Endodermal cell (in vitro differentiated cells): ENCODE results near the gene SRGAP3. TPM values are rescaled to one million over a fixed set of nuclear protein-coding genes. Genes with fewer than 3 reads are reported as not detected.
A peak's percentile ranks its signal among the peaks of the same experiment; 100 is the strongest.

ENCODE experiments used
- DNase-seq: peaks from one replicate; pipeline ENCODE4 v3.0.0-alpha.2; 2017
- H3K27ac ChIP-seq: 2 replicates; pipeline ENCODE4 v1.5.1; 2013; ENCODE audit warnings: mild to moderate bottlenecking, low read depth, low read length, moderate library complexity
- H3K27me3 ChIP-seq: 2 replicates; pipeline ENCODE4 v1.6.1; 2013; ENCODE audit warnings: mild to moderate bottlenecking, low read length, moderate library complexity; ENCODE audit not compliant: insufficient read depth, control insufficient read depth, poor library complexity, severe bottlenecking
- H3K36me3 ChIP-seq: 2 replicates; pipeline ENCODE4 v1.7.0; 2013; ENCODE audit warnings: mild to moderate bottlenecking, low read length, moderate library complexity; ENCODE audit not compliant: control insufficient read depth, insufficient read depth
- H3K4me1 ChIP-seq: one replicate; pipeline ENCODE4 v1.7.0; 2013; ENCODE audit warnings: low read length; ENCODE audit not compliant: control insufficient read depth, insufficient read depth
- H3K4me3 ChIP-seq: 2 replicates; pipeline ENCODE4 v1.5.1; 2013; ENCODE audit warnings: mild to moderate bottlenecking, low read length, moderate library complexity
- H3K9ac ChIP-seq: 2 replicates; pipeline ENCODE4 v1.6.1; 2013; ENCODE audit warnings: mild to moderate bottlenecking, low read length, moderate library complexity; ENCODE audit not compliant: poor library complexity, severe bottlenecking; ENCODE audit errors: extremely low read depth
- H3K9me3 ChIP-seq: 2 replicates; pipeline ENCODE4 v1.6.1; 2013; ENCODE audit warnings: mild to moderate bottlenecking, low read length, moderate library complexity; ENCODE audit not compliant: control insufficient read depth
- H3K27ac Mint-ChIP-seq: 2 replicates; pipeline ENCODE4 v1.8.0; 2020; ENCODE audit warnings: mixed read lengths
- H3K27me3 Mint-ChIP-seq: 2 replicates; pipeline ENCODE4 v1.8.0; 2021; ENCODE audit warnings: mild to moderate bottlenecking, mixed read lengths; ENCODE audit not compliant: insufficient read depth
- H3K36me3 Mint-ChIP-seq: 2 replicates; pipeline ENCODE4 v1.8.0; 2020; ENCODE audit warnings: low read depth, mixed read lengths
- H3K4me1 Mint-ChIP-seq: 2 replicates; pipeline ENCODE4 v1.8.0; 2020; ENCODE audit warnings: mixed read lengths
- H3K4me3 Mint-ChIP-seq: 2 replicates; pipeline ENCODE4 v1.8.0; 2020; ENCODE audit warnings: mild to moderate bottlenecking, moderate library complexity, mixed read lengths
- H3K9me3 Mint-ChIP-seq: 2 replicates; pipeline ENCODE4 v1.8.0; 2020; ENCODE audit warnings: mild to moderate bottlenecking, mixed read lengths
- WGBS, 2 experiments: methylation state at CpG; one replicate each; pipeline versions ENCODE4 v1.1.5 to v1.1.7; 2013; ENCODE audit warnings: missing lambda C conversion rate in 2 of 2, mixed read lengths in 1 of 2; ENCODE audit not compliant: insufficient coverage in 1 of 2, insufficient read length in 1 of 2; 5-methylcytosine and 5-hydroxymethylcytosine counted together
- total RNA-seq, 2 donors: library from RNA; stranded (reverse); fragmentation: NEBNext Ultra II Directional in 1 of 2; extraction: Animal tissue kit (Norgen Biotek cat#: 25700) in 1 of 2; gene quantifications; 2 replicates in 1 of 2; 3 replicates in 1 of 2; pipeline ENCODE4 v1.2.1, GENCODE V29; 2021
- TF ChIP-seq, protein P1 (sequence below): fragments of 200-600 bp; sonication (generic); conservative IDR thresholded peaks from 2 replicates; pipeline ENCODE4 v1.5.0; 2021; ENCODE audit warnings: antibody characterized with exemption, mild to moderate bottlenecking

SRGAP3 gene
- total RNA-seq, 2 donors from 2014 or later = 5.0 to 8.1 TPM

DNA sequence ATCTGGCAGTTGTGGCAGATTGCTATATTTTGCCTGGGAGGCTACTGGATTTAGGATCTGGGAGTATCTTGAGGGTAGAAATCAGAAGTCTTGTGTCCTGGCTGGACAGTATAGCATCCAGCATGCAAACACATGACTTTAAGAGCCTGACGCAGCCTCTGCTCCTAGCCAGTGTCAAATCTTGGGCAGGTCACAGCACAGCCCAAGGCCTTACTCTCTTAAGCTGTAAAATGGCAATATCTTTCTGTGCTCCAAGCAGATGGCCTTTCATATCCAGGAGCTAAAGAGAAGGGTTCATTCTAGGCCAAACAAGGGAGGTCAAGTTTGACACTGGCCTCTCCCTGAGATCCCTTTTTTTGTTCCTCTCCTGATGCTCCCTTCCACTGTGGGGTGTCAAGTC is 266.4 kb downstream of the SRGAP3 start:
- Mint-ChIP-seq H3K36me3 (no peaks in the 10 kb centered on the region), H3K4me1 (no peaks in the 10 kb centered on the region), H3K27ac (no peak overlapping the region), H3K4me3 (no peak overlapping the region), H3K27me3 (peaks cover 32% of the 10 kb centered on the region), H3K9me3 (peaks cover 3% of the 10 kb centered on the region)
- Histone ChIP-seq H3K27ac (no peak overlapping the region), H3K4me1 (no peaks in the 10 kb centered on the region), H3K4me3 (no peak overlapping the region), H3K9ac (no peak overlapping the region), H3K36me3 (no peaks in the 10 kb centered on the region), H3K27me3 (peaks cover 15% of the 10 kb centered on the region), H3K9me3 (peaks cover 11% of the 10 kb centered on the region)
- peak; percentile 24 for DNase-seq
- 80 to 90% methylated on average over 1 of the region's 1 CpG for WGBS, 2 experiments
- TF ChIP-seq, protein P1, sequence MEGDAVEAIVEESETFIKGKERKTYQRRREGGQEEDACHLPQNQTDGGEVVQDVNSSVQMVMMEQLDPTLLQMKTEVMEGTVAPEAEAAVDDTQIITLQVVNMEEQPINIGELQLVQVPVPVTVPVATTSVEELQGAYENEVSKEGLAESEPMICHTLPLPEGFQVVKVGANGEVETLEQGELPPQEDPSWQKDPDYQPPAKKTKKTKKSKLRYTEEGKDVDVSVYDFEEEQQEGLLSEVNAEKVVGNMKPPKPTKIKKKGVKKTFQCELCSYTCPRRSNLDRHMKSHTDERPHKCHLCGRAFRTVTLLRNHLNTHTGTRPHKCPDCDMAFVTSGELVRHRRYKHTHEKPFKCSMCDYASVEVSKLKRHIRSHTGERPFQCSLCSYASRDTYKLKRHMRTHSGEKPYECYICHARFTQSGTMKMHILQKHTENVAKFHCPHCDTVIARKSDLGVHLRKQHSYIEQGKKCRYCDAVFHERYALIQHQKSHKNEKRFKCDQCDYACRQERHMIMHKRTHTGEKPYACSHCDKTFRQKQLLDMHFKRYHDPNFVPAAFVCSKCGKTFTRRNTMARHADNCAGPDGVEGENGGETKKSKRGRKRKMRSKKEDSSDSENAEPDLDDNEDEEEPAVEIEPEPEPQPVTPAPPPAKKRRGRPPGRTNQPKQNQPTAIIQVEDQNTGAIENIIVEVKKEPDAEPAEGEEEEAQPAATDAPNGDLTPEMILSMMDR = no peak

DNA sequence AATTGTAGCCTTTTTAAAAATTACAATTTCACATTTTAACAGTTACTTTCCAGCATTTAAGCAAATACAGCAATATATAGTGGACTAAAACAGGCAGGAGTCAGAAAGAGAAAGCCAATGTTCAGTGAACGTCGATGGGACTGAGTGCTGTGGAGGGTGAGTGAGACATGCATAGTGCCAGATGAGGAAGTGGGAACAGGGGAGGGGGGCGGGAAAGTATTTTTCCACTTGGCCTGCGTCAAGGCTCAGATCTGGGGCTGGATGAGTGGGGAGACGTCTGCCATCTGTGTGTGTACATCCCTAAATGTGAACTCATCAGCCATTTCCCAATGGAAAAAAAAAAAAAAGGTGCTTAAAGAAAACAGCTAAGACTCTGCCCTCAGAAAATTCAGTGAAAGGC is 266.9 kb downstream of the SRGAP3 start:
- Histone ChIP-seq H3K9me3 (peaks cover 11% of the 10 kb centered on the region), H3K4me3 (no peak overlapping the region), H3K9ac (no peak overlapping the region), H3K27me3 (peaks cover 15% of the 10 kb centered on the region), H3K27ac (no peak overlapping the region), H3K4me1 (no peaks in the 10 kb centered on the region), H3K36me3 (no peaks in the 10 kb centered on the region)
- Mint-ChIP-seq H3K36me3 (no peaks in the 10 kb centered on the region), H3K4me1 (no peaks in the 10 kb centered on the region), H3K27ac (no peak overlapping the region), H3K9me3 (peaks cover 3% of the 10 kb centered on the region), H3K27me3 (peaks cover 35% of the 10 kb centered on the region), H3K4me3 (no peak overlapping the region)
- WGBS, 2 experiments = 50 to 94% methylated on average over 2 to 5 of the region's 5 CpGs
- no peak for DNase-seq
- TF ChIP-seq, protein P1 = no peak

DNA sequence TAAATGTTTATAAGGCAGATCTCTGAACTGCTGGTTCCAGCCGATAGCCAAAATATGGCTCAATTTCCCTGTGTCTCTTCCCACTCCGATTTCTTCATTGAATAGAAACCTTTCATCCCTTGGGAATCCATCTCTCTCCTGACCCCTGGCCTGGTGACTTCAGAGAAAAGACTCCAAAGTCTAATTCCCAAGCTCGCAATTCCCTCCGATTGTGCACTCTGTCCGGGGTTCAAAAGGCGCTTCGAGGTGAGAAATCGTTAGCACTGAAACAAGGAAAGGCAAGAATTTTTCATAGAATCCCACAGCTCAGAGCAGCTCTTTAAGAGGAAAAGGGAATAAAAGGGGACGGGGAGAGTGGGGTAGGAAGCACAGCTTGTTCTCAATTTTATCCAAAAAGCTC is 267.7 kb downstream of the SRGAP3 start:
- H3K27ac ChIP-seq = no peak overlapping the region
- H3K9ac ChIP-seq = no peak overlapping the region
- Mint-ChIP-seq H3K9me3 (peaks cover 3% of the 10 kb centered on the region), H3K36me3 (no peaks in the 10 kb centered on the region), H3K4me3 (no peak overlapping the region), H3K27me3 (peaks cover 36% of the 10 kb centered on the region), H3K27ac (no peak overlapping the region), H3K4me1 (no peaks in the 10 kb centered on the region)
- DNase-seq = no peak
- no peak overlapping the region for H3K4me3 ChIP-seq
- H3K9me3 ChIP-seq = peaks cover 11% of the 10 kb centered on the region
- peaks cover 15% of the 10 kb centered on the region for H3K27me3 ChIP-seq
- TF ChIP-seq, protein P1 = no peak
- 87 to 94% methylated on average over 9 of the region's 9 CpGs for WGBS, 2 experiments
- H3K4me1 ChIP-seq = no peaks in the 10 kb centered on the region
- no peaks in the 10 kb centered on the region for H3K36me3 ChIP-seq
